ENCODE data around the gene RASGRF1.

RASGRF1 gene

GRCh38 chr15:78931439-78932257 is 158.9 kb downstream of the RASGRF1 start:
- DNase-seq (ENCODE audit: low read depth in 1 of 2, low spot score in 1 of 2), result no peak
- H3K27me3 ChIP-seq (ENCODE audit: insufficient read depth, poor library complexity, severe bottlenecking), result no peaks in the 10 kb centered on the region
- H3K27ac ChIP-seq (replicated peaks), result no peak overlapping the region
- no peak overlapping the region for H3K4me3 ChIP-seq (replicated peaks; ENCODE audit: insufficient read depth, low read length)
- TF ChIP-seq REST (IDR thresholded peaks at IDR 0.05; ENCODE audit: insufficient replicate concordance, low read depth), result no peak
- TF ChIP-seq GABPA (IDR thresholded peaks at IDR 0.05; ENCODE audit: low read depth), result no peak
- TF ChIP-seq POLR2AphosphoS5 (IDR thresholded peaks at IDR 0.05; ENCODE audit: low read depth), result no peak

- TF ChIP-seq CTCF (IDR thresholded peaks at IDR 0.05; ENCODE audit: insufficient read depth, low read length), result no peak
- TF ChIP-seq POLR2AphosphoS5 (IDR thresholded peaks at IDR 0.05; ENCODE audit: low read depth), result no peak
- TF ChIP-seq GABPA (IDR thresholded peaks at IDR 0.05; ENCODE audit: low read depth), result no peak
- no peak for DNase-seq (ENCODE audit: low read depth in 1 of 2, low spot score in 1 of 2)
- no peaks in the 10 kb centered on the region for H3K27me3 ChIP-seq (ENCODE audit: insufficient read depth, poor library complexity, severe bottlenecking)
- no peak overlapping the region for H3K27ac ChIP-seq (replicated peaks)
- H3K4me3 ChIP-seq (replicated peaks; ENCODE audit: insufficient read depth, low read length), result no peak overlapping the region
Observed at GRCh38 chr15:78930577-78931388, 159.8 kb downstream of the RASGRF1 start.

- no peak for TF ChIP-seq SPI1 (IDR thresholded peaks at IDR 0.05; ENCODE audit: borderline replicate concordance, low read depth)
- TF ChIP-seq GABPA (IDR thresholded peaks at IDR 0.05; ENCODE audit: low read depth), result no peak
- TF ChIP-seq REST (IDR thresholded peaks at IDR 0.05; ENCODE audit: insufficient replicate concordance, low read depth), result no peak
- TF ChIP-seq CTCF (IDR thresholded peaks at IDR 0.05; ENCODE audit: insufficient read depth, low read length), result no peak
- no peak for TF ChIP-seq POLR2AphosphoS5 (IDR thresholded peaks at IDR 0.05; ENCODE audit: low read depth)
- Histone ChIP-seq H3K4me3 (replicated peaks; ENCODE audit: insufficient read depth, low read length) (no peak overlapping the region), H3K27me3 (ENCODE audit: insufficient read depth, poor library complexity, severe bottlenecking) (no peaks in the 10 kb centered on the region), H3K27ac (replicated peaks) (no peak overlapping the region)
- DNase-seq (ENCODE audit: low read depth in 1 of 2, low spot score in 1 of 2), result no peak
Observed at GRCh38 chr15:78929536-78930264, 160.9 kb downstream of the RASGRF1 start.

GRCh38 chr15:78928616-78929093 is 161.9 kb downstream of the RASGRF1 start:
- TF ChIP-seq REST (IDR thresholded peaks at IDR 0.05; ENCODE audit: insufficient replicate concordance, low read depth) (no peak), GABPA (IDR thresholded peaks at IDR 0.05; ENCODE audit: low read depth) (no peak), POLR2AphosphoS5 (IDR thresholded peaks at IDR 0.05; ENCODE audit: low read depth) (no peak), SPI1 (IDR thresholded peaks at IDR 0.05; ENCODE audit: borderline replicate concordance, low read depth) (no peak), CTCF (IDR thresholded peaks at IDR 0.05; ENCODE audit: insufficient read depth, low read length) (no peak)
- Histone ChIP-seq H3K4me3 (replicated peaks; ENCODE audit: insufficient read depth, low read length) (no peak overlapping the region), H3K27ac (replicated peaks) (no peak overlapping the region), H3K27me3 (ENCODE audit: insufficient read depth, poor library complexity, severe bottlenecking) (no peaks in the 10 kb centered on the region)
- no peak for DNase-seq (ENCODE audit: low read depth in 1 of 2, low spot score in 1 of 2)
